Measurements from ENCODE around the gene ANK3. TPM values are rescaled to one million over a fixed set of nuclear protein-coding genes. Genes with fewer than 3 reads are reported as not detected.

Gene ANK3
- total RNA-seq, 1 experiment from 2014 or later: 7.0 TPM

- H3K4me2 ChIP-seq (ENCODE audit: low read depth, low read length, poor library complexity, severe bottlenecking): no peak overlapping the region
- no peaks in the 10 kb centered on the region for H4K20me1 ChIP-seq (ENCODE audit: insufficient read depth, low read depth, low read length)
- 0 out of 2 replicates have a peak, but pooled peaks cover 2% of the 10 kb centered on the region for H3K4me1 ChIP-seq (ENCODE audit: low read length)
- no peak overlapping the region for H3K4me3 ChIP-seq (ENCODE audit: low read length)
- peak; percentile 62 for DNase-seq
- no peaks in the 10 kb centered on the region for H3K36me3 ChIP-seq (ENCODE audit: insufficient read depth, low read length)
- H3K9me2 ChIP-seq (replicated peaks; ENCODE audit: insufficient read depth, low read length): no peaks in the 10 kb centered on the region
- H3K9ac ChIP-seq (ENCODE audit: low read length): no peak overlapping the region
- H3K27me3 ChIP-seq (ENCODE audit: low read length): no peaks in the 10 kb centered on the region
- no peaks in the 10 kb centered on the region for H3K79me2 ChIP-seq (ENCODE audit: low read length)
- H3K27ac ChIP-seq (ENCODE audit: low read length): no peak overlapping the region
- no peaks in the 10 kb centered on the region for H3K9me3 ChIP-seq (ENCODE audit: low read length)
- H2AFZ ChIP-seq (ENCODE audit: low read length): no peak overlapping the region
These were observed 54.0 kb downstream of the ANK3 start for GRCh38 chr10:60335708-60336107.

- Histone ChIP-seq H3K4me2 (ENCODE audit: low read depth, low read length, poor library complexity, severe bottlenecking) (no peak overlapping the region), H3K4me3 (ENCODE audit: low read length) (no peak overlapping the region), H3K9me2 (replicated peaks; ENCODE audit: insufficient read depth, low read length) (no peaks in the 10 kb centered on the region), H3K36me3 (ENCODE audit: insufficient read depth, low read length) (no peaks in the 10 kb centered on the region), H3K27ac (ENCODE audit: low read length) (no peak overlapping the region), H3K9ac (ENCODE audit: low read length) (no peak overlapping the region), H3K9me3 (ENCODE audit: low read length) (no peaks in the 10 kb centered on the region), H3K27me3 (ENCODE audit: low read length) (no peaks in the 10 kb centered on the region), H3K79me2 (ENCODE audit: low read length) (no peaks in the 10 kb centered on the region), H4K20me1 (ENCODE audit: insufficient read depth, low read depth, low read length) (no peaks in the 10 kb centered on the region), H2AFZ (ENCODE audit: low read length) (no peak overlapping the region), H3K4me1 (ENCODE audit: low read length) (0 out of 2 replicates have a peak, but pooled peaks cover 2% of the 10 kb centered on the region)
- no peak for DNase-seq
These were observed 54.7 kb downstream of the ANK3 start for GRCh38 chr10:60334991-60335390.

- Histone ChIP-seq H3K27ac (ENCODE audit: low read length) (no peak overlapping the region), H3K79me2 (ENCODE audit: low read length) (no peaks in the 10 kb centered on the region), H3K9me2 (replicated peaks; ENCODE audit: insufficient read depth, low read length) (no peaks in the 10 kb centered on the region), H3K4me3 (ENCODE audit: low read length) (no peak overlapping the region), H3K4me2 (ENCODE audit: low read depth, low read length, poor library complexity, severe bottlenecking) (no peak overlapping the region), H3K9me3 (ENCODE audit: low read length) (no peaks in the 10 kb centered on the region), H2AFZ (ENCODE audit: low read length) (no peak overlapping the region), H3K27me3 (ENCODE audit: low read length) (no peaks in the 10 kb centered on the region), H3K9ac (ENCODE audit: low read length) (no peak overlapping the region), H3K36me3 (ENCODE audit: insufficient read depth, low read length) (no peaks in the 10 kb centered on the region), H4K20me1 (ENCODE audit: insufficient read depth, low read depth, low read length) (no peaks in the 10 kb centered on the region), H3K4me1 (ENCODE audit: low read length) (0 out of 2 replicates have a peak, but pooled peaks cover 2% of the 10 kb centered on the region)
- DNase-seq: no peak
These were observed 57.3 kb downstream of the ANK3 start for GRCh38 chr10:60332371-60332770.

GRCh38 chr10:60331886-60332285 lies 57.8 kb downstream of the ANK3 start:
- H2AFZ ChIP-seq (ENCODE audit: low read length): no peak overlapping the region
- no peak overlapping the region for H3K27ac ChIP-seq (ENCODE audit: low read length)
- H4K20me1 ChIP-seq (ENCODE audit: insufficient read depth, low read depth, low read length): no peaks in the 10 kb centered on the region
- H3K9me3 ChIP-seq (ENCODE audit: low read length): no peaks in the 10 kb centered on the region
- no peak overlapping the region for H3K4me2 ChIP-seq (ENCODE audit: low read depth, low read length, poor library complexity, severe bottlenecking)
- no peaks in the 10 kb centered on the region for H3K27me3 ChIP-seq (ENCODE audit: low read length)
- no peak overlapping the region for H3K4me3 ChIP-seq (ENCODE audit: low read length)
- no peaks in the 10 kb centered on the region for H3K9me2 ChIP-seq (replicated peaks; ENCODE audit: insufficient read depth, low read length)
- no peak overlapping the region for H3K9ac ChIP-seq (ENCODE audit: low read length)
- 0 out of 2 replicates have a peak, but pooled peaks cover 2% of the 10 kb centered on the region for H3K4me1 ChIP-seq (ENCODE audit: low read length)
- DNase-seq: no peak
- no peaks in the 10 kb centered on the region for H3K79me2 ChIP-seq (ENCODE audit: low read length)
- H3K36me3 ChIP-seq (ENCODE audit: insufficient read depth, low read length): no peaks in the 10 kb centered on the region

- no peaks in the 10 kb centered on the region for H3K4me1 ChIP-seq (ENCODE audit: low read length)
- H4K20me1 ChIP-seq (ENCODE audit: insufficient read depth, low read depth, low read length): no peaks in the 10 kb centered on the region
- no peak overlapping the region for H3K4me3 ChIP-seq (ENCODE audit: low read length)
- H3K27ac ChIP-seq (ENCODE audit: low read length): no peak overlapping the region
- no peak overlapping the region for H2AFZ ChIP-seq (ENCODE audit: low read length)
- H3K9ac ChIP-seq (ENCODE audit: low read length): no peak overlapping the region
- no peaks in the 10 kb centered on the region for H3K9me3 ChIP-seq (ENCODE audit: low read length)
- H3K36me3 ChIP-seq (ENCODE audit: insufficient read depth, low read length): no peaks in the 10 kb centered on the region
- DNase-seq: no peak
- no peaks in the 10 kb centered on the region for H3K79me2 ChIP-seq (ENCODE audit: low read length)
- H3K27me3 ChIP-seq (ENCODE audit: low read length): no peaks in the 10 kb centered on the region
- H3K4me2 ChIP-seq (ENCODE audit: low read depth, low read length, poor library complexity, severe bottlenecking): no peak overlapping the region
- no peaks in the 10 kb centered on the region for H3K9me2 ChIP-seq (replicated peaks; ENCODE audit: insufficient read depth, low read length)
These were observed 66.5 kb downstream of the ANK3 start for GRCh38 chr10:60323162-60323561.

- Histone ChIP-seq H3K4me2 (ENCODE audit: low read depth, low read length, poor library complexity, severe bottlenecking) (no peak overlapping the region), H3K9me2 (replicated peaks; ENCODE audit: insufficient read depth, low read length) (no peaks in the 10 kb centered on the region)
These were observed 69.0 kb downstream of the ANK3 start for GRCh38 chr10:60320666-60321065.

GRCh38 chr10:60316029-60316428 lies 73.6 kb downstream of the ANK3 start:
- H3K36me3 ChIP-seq (ENCODE audit: insufficient read depth, low read length): no peaks in the 10 kb centered on the region
- no peaks in the 10 kb centered on the region for H3K27me3 ChIP-seq (ENCODE audit: low read length)
- DNase-seq: no peak
- no peaks in the 10 kb centered on the region for H3K9me3 ChIP-seq (ENCODE audit: low read length)
- H3K79me2 ChIP-seq (ENCODE audit: low read length): no peaks in the 10 kb centered on the region
- no peak overlapping the region for H3K9ac ChIP-seq (ENCODE audit: low read length)
- H3K9me2 ChIP-seq (replicated peaks; ENCODE audit: insufficient read depth, low read length): no peaks in the 10 kb centered on the region
- H3K4me1 ChIP-seq (ENCODE audit: low read length): peaks cover 10% of the 10 kb centered on the region
- H2AFZ ChIP-seq (ENCODE audit: low read length): no peak overlapping the region
- H3K4me2 ChIP-seq (ENCODE audit: low read depth, low read length, poor library complexity, severe bottlenecking): no peak overlapping the region
- no peak overlapping the region for H3K4me3 ChIP-seq (ENCODE audit: low read length)
- H4K20me1 ChIP-seq (ENCODE audit: insufficient read depth, low read depth, low read length): no peaks in the 10 kb centered on the region
- H3K27ac ChIP-seq (ENCODE audit: low read length): no peak overlapping the region

More at GRCh38 chr10:60320666-60321065, 69.0 kb downstream of the ANK3 start:
- H3K79me2 ChIP-seq (ENCODE audit: low read length): no peaks in the 10 kb centered on the region
- H3K4me1 ChIP-seq (ENCODE audit: low read length): no peaks in the 10 kb centered on the region
- H3K9me3 ChIP-seq (ENCODE audit: low read length): no peaks in the 10 kb centered on the region
- H3K36me3 ChIP-seq (ENCODE audit: insufficient read depth, low read length): no peaks in the 10 kb centered on the region
- H3K27me3 ChIP-seq (ENCODE audit: low read length): no peaks in the 10 kb centered on the region
- no peak overlapping the region for H3K4me3 ChIP-seq (ENCODE audit: low read length)
- H4K20me1 ChIP-seq (ENCODE audit: insufficient read depth, low read depth, low read length): no peaks in the 10 kb centered on the region
- DNase-seq: no peak
- no peak overlapping the region for H2AFZ ChIP-seq (ENCODE audit: low read length)
- H3K27ac ChIP-seq (ENCODE audit: low read length): no peak overlapping the region
- H3K9ac ChIP-seq (ENCODE audit: low read length): no peak overlapping the region

GRCh38 chr10:60315311-60315710 lies 74.4 kb downstream of the ANK3 start:
- H3K27ac ChIP-seq (ENCODE audit: low read length): no peak overlapping the region
- H3K9me3 ChIP-seq (ENCODE audit: low read length): no peaks in the 10 kb centered on the region
- H3K4me3 ChIP-seq (ENCODE audit: low read length): no peak overlapping the region
- H3K4me2 ChIP-seq (ENCODE audit: low read depth, low read length, poor library complexity, severe bottlenecking): no peak overlapping the region
- H3K36me3 ChIP-seq (ENCODE audit: insufficient read depth, low read length): no peaks in the 10 kb centered on the region
- no peak for DNase-seq
- H2AFZ ChIP-seq (ENCODE audit: low read length): no peak overlapping the region
- H3K4me1 ChIP-seq (ENCODE audit: low read length): peaks cover 10% of the 10 kb centered on the region
- H4K20me1 ChIP-seq (ENCODE audit: insufficient read depth, low read depth, low read length): no peaks in the 10 kb centered on the region
- H3K9me2 ChIP-seq (replicated peaks; ENCODE audit: insufficient read depth, low read length): no peaks in the 10 kb centered on the region
- no peaks in the 10 kb centered on the region for H3K79me2 ChIP-seq (ENCODE audit: low read length)
- H3K9ac ChIP-seq (ENCODE audit: low read length): no peak overlapping the region
- no peaks in the 10 kb centered on the region for H3K27me3 ChIP-seq (ENCODE audit: low read length)

Data from Karpas-422 (cell line).